GM18517 (cell line): Measurements from ENCODE around the gene APIP.

Experiments
- ATAC-seq: cut with Tn5 transposase; IDR thresholded peaks from one replicate; pipeline ENCODE4 v1.9.1; 2021; ENCODE audit warnings: mild to moderate bottlenecking, moderate library complexity; ENCODE audit not compliant: unreplicated experiment

APIP gene

DNA sequence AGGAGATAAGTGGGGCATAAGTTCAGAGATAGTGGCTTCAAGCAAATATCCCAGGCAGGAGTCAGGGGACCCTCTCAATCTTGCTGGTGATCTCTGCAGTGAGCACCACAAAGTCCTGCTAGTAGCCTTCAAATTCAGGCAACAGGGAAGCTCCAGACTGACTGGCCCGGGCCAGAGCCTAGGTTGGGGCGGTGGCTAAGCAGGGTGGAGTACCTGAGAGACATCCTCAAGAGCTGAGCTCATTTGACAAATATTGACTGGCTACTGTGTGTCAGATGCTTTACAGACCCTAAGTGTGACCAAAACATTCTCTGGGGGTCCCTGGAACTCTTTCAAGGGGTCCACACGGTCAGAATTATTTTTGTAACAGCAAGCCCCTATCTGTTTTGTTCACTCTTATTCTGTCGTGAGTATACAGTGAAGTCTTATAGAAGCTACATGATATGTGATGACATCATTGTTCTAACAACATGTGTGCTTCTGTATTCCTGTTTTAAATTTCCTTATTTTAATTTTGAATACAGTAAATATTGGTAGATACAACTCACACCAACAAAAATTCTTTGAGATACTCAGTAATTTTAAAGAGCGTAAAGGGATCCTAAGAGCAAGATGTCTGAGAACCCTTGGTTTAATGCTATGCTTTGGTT lies 71.6 kb downstream of the APIP start:
- no peak for ATAC-seq

DNA sequence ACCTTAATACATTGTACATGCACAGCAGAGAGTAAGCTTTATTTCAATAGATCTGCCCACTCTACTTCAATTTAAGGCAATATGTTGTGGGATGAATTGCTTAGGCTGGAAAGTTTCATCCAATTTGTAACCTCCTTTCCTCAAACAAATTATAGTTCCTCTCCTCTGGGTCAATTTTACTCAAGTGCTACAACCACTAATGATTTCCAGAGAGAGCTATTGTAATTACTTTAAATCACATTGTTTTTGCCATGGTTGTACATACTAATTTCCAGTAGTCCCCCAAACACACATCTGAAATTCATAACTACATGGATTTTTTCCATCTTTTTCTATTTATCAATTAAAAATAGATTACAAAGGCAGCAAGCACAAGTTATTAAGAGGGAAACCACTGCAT lies 72.9 kb downstream of the APIP start:
- no peak for ATAC-seq

DNA sequence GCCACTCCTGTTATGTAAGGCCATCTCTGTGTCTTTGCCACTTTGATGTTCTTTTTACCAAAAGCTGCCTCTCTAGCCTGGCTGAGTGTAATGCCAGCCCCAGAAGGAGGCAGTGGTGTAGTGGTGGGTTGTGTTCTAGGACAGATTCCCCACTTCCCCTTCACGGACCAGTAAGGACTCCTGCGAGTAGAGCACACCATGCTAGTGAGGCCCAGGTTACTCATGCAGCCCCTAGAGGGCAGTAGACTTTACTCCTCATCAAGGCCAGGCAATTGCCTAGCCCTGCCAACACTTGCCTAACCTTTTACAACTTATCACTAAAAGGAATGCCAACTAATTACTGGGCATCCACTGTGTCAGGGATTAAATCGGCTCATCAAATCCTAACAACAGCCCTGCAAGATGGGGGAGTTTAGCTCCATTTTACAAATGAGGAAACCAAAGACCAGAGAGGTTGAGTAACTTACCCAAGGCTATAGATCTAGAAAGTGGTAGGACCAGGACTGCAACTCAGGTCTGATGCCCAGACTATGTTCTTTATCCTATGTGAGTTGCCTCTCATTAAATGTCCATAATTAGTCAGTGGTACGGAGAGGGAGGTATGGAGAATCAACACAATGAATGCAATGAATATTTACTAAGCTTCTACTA lies 75.3 kb downstream of the APIP start:
- ATAC-seq = no peak

DNA sequence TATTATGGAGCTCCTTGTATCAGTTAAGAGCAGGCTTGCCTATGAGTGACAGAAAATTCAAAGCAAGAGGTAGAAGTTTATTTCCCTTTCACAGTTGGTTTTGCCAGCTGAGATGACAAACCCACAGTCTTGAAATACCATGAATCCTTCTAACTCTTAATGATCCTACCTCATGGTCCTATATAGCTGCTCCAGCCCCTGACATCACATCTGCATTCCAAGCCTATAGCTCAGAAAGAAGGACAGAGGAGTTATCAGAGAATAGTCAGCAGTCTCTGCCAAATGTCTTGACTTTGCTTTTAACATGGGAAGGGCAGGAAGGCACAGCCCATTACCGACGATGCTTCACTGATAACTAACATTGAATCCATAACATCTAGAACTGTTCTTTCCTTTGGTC lies 76.2 kb downstream of the APIP start:
- ATAC-seq = no peak

DNA sequence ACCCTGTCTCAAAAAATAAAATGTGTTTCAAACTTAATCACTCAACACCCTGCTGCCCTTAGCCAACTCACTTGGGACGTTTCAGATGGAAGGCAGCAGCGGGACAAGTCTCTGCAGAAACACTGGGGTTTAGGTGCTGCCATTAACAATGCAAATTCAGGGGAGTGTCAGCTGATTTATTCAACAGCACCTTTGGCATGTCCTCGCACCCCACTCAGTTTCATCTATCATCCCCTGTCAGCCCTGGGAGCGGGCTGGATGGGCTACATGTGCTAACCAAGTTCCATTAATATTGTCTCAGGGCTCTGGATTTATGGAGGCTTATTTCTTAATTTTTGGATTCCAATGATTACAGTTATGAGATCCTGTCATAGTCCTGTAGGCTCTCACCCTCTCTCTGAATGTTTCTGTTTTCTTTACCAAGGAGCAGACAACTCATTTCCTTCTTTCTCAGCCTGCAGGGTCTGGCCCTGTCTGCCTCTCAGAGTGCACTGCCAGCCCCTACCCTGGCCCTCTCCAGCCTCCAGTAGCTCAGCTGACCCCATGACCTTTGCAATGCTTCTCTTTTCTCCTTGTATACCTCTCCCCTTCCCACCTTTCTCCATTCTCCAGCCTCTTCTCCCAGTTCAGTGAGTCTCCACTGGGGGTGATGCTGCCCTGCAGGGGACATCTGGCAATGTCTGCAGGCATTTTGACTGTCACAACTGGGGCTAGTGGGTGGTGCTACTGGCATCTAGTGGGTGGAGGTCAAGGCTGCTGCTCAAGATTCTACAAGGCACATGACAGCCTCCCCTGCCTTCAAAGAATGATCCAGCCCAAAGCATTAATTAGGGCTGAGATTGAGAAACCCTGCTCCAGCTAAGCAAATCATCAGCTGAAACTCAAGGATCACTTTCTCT lies 79.0 kb downstream of the APIP start:
- ATAC-seq = no peak

DNA sequence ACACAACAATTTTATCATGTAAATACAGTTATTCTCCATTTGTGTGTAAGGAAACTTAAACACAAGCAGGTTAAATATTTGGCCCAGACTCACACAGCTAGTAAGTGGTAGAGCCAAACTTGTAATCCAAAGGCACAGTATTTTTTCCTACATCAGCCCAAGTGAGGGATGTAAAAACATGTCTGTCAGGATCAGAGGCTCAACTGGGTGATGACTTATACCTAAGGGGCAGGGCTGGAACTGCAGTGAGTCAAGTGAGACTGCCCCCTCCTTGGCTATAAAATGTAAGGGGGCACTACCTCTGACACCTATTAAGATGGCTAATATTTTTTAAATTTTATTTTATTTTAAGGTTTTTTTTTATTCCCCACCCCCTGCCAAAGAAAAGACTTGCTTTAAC lies 82.6 kb downstream of the APIP start:
- no peak for ATAC-seq
